Measurements from ENCODE around the gene FAM78A.
"Not testable (repeated sequence)": the region's sequence is repeated elsewhere in the genome, so short reads cannot be mapped to it uniquely, and the experiment has no call there.

Gene FAM78A

DNA sequence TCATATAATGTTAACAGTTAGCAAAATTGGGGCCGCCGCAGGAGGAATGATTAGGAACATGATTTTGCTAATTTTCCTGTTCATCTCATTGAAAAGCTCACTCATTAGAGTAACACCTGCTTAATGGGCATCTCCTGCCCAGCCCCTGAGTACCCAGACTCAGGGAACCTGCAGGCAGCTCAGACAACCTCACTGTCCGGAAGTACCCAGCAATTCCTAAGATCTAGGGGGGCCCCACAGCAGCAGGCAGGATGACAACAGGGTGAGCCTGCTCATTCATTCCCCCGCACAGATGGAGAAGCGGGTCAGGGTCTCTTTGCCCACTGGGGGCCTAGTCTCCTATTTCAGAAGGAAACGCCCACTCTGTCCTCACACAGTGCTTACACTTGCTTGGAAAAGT is 12.6 kb downstream of the FAM78A start:
- DNase-seq (ENCODE audit: low read depth): no peak
- no peak overlapping the region for H3K4me3 ChIP-seq (replicated peaks; ENCODE audit: low read depth, low read length)

DNA sequence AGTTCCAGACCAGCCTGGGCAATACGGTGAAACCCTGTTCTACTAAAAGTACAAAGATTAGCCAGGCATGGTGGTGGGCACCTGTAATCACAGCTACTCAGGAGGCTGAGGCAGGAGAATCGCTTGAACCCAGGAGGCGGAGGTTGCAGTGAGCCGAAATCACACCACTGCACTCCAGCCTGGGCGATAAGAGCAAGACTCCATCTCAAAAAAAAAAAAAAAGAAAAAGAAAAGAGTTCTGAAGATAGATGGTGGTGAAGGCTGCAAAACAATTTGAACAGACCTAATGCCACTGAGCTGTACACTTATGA is 13.3 kb downstream of the FAM78A start:
- H3K4me3 ChIP-seq (replicated peaks; ENCODE audit: low read depth, low read length); DNase-seq (ENCODE audit: low read depth): not testable (repeated sequence)

More for the DNA sequence above, 12.6 kb downstream of the FAM78A start:
- TF ChIP-seq, protein P1, sequence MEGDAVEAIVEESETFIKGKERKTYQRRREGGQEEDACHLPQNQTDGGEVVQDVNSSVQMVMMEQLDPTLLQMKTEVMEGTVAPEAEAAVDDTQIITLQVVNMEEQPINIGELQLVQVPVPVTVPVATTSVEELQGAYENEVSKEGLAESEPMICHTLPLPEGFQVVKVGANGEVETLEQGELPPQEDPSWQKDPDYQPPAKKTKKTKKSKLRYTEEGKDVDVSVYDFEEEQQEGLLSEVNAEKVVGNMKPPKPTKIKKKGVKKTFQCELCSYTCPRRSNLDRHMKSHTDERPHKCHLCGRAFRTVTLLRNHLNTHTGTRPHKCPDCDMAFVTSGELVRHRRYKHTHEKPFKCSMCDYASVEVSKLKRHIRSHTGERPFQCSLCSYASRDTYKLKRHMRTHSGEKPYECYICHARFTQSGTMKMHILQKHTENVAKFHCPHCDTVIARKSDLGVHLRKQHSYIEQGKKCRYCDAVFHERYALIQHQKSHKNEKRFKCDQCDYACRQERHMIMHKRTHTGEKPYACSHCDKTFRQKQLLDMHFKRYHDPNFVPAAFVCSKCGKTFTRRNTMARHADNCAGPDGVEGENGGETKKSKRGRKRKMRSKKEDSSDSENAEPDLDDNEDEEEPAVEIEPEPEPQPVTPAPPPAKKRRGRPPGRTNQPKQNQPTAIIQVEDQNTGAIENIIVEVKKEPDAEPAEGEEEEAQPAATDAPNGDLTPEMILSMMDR (IDR thresholded peaks at IDR 0.05; ENCODE audit: low read length, missing control alignments): no peak

DNA sequence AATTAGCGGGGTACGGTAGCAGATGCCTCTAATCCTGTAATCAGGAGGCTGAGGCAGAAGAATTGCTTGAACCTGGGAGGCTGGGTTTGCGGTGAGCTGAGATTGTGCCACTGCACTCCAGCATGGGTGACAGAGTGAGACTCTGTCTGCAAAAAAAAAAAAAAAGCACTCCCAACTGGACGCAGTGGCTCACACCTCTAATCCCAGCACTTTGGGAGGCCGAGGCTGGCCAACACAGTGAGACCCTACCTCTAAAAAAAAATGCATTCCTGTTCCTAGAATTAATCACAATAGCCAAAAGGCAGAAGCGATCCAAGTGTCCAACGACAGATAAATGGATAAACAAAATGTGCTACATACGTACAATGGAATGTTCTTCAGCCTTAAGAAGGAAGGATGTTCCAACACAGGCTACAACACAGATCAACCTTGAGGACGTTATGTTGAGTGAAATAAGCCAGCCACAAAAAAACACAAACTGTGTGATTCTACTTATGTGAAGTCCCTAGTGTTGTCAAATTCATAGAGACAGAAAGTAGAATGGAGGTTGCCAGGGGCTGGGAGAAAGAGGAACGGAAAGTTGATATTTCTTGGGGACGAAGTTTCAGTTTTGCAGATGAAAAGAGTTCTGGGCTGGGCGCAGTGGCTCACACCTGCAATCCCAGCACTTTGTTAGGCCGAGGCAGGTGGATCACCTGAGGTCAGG is 13.8 kb downstream of the FAM78A start:
- no peak overlapping the region for H3K4me3 ChIP-seq (replicated peaks; ENCODE audit: low read depth, low read length)
- TF ChIP-seq, protein P1 (IDR thresholded peaks at IDR 0.05; ENCODE audit: low read length, missing control alignments): no peak
- DNase-seq (ENCODE audit: low read depth): no peak

DNA sequence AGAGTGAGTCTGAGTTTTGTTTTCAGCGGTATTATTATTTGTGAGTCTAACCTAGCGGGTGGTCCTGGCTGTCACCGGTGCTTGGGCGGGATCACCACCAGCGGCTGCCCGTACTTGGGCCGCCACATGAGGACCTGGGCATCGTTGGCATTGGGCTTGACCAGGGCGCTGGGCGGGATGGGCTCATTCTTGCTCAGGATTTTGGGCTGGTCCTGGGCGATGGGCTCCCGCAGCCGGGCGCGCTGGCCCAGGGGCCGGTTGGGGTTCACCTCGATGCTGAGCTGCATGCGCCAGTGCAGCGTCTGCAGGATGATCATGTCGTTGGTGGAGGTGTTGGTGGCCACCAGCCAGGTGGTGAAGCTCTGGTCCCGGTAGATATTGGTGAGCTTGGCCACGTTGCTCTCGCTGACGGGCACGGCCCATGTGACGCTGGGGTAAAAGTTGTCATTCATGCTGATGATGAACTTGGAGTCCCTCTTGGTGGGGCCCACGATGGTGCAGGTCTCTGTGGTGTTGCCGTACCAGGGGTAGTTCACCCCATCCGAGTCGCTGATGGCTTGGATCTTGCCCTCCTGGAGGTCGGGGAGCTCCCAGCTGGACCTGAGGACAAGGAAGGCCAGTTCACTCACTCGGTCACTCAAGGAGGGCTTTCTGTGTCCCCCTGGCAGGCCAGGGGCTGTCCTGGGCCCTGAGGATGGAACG is 15.4 kb downstream of the FAM78A start:
- H3K4me3 ChIP-seq (replicated peaks; ENCODE audit: low read depth, low read length): no peak overlapping the region
- no peak for DNase-seq (ENCODE audit: low read depth)
- TF ChIP-seq, protein P1 (IDR thresholded peaks at IDR 0.05; ENCODE audit: low read length, missing control alignments): no peak

DNA sequence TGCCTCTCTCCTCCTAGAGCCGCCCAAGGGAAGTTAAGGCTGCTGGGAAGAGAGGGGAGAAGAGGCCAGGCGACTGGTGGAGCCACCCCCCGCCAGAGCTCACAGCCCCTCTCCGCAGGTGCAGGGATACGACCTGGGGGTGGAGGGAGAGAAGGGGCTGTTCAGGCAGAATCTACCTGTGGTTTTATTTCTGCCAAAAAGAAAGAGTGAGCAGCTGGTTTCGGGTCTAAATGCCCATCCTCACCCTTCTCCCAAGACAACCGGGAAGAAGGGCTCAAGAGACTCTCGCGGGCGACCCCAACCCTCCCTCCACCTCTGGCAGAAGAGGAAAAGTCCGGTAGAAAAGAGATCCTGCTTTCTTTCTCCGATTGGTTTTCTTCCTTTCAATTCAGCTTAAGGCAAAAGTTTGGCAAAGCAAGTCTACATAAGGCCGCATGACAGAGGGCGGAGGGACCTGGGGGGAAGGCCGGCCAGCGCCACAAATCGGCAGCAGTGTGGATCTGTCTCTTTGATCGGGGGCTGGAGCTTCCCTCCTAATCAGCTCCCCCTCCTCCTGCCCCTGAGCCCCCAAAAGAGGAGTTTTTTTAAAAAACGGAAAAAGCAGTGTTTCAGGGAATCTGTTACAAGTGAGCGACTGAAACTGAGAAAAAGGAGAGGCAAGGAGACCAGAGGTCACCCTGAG is 16.3 kb downstream of the FAM78A start:
- no peak overlapping the region for H3K4me3 ChIP-seq (replicated peaks; ENCODE audit: low read depth, low read length)
- TF ChIP-seq, protein P1 (IDR thresholded peaks at IDR 0.05; ENCODE audit: low read length, missing control alignments): no peak
- DNase-seq (ENCODE audit: low read depth): no peak

DNA sequence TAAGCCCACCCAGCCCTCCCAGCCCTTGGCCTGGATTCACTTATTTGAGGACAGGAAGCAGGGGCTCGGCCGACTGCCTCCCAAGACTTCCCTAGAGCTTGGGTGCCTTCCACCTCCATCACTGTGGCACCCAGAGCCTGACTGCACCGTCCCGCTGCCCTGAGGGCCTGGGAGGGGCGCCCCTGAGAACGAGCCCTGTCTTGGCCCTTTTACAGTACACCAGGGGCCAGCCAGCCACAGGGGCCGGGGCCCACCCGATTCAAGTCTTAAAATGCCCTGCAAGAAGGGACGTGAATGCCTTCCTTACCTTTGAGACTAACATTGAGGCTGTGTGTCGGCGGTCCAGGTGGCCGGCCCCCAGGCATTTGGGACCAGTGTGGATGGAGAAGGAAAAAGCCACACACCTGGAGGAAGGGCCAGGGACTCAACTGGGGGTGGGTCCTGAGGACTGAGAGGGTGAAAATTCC is 16.8 kb downstream of the FAM78A start:
- DNase-seq (ENCODE audit: low read depth): no peak
- TF ChIP-seq, protein P1 (IDR thresholded peaks at IDR 0.05; ENCODE audit: low read length, missing control alignments): no peak
- H3K4me3 ChIP-seq (replicated peaks; ENCODE audit: low read depth, low read length): no peak overlapping the region

DNA sequence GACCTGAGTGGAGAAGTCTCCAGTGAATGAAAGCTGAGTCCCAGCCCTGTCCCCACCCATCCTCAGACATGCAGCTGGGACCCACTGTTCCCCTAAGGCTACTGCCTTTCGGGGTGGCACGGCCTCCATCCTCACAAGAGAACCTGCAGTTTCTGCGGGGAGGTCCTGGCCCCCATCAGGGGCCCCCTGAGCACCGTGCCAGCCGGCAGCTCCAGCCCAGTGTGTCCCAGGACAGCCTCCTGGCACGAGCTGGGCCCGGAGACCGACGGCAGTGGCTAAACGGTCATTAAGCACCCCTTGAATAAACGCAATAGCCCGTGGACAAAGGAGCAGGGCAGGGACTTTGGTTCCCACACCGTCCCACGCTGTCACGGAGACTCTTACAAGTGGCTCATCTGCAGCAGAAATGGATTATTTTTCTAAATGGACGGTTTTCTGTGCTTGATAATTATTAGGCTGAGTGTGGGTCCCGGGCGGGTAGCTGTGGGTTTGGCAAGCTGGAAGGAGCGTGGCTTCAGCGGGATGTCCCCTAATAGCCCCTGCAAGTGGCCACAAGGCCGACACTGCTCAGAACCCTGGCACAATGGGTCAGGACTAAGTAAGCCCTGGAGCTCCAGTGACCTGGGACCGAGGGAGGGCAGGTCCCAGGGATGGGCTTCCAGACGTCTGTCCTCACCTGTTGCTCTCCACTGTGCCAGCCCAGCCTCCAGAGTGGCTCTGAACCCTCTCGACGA is 17.4 kb downstream of the FAM78A start:
- TF ChIP-seq, protein P1 (IDR thresholded peaks at IDR 0.05; ENCODE audit: low read length, missing control alignments): no peak
- no peak for DNase-seq (ENCODE audit: low read depth)

More for the DNA sequence above, 17.4 kb downstream of the FAM78A start:
- no peak overlapping the region for H3K4me3 ChIP-seq (replicated peaks; ENCODE audit: low read depth, low read length)

All from fibroblast of pulmonary artery (primary cell).